Measurements from ENCODE around the gene ZNF705A. TPM values are rescaled to one million over a fixed set of nuclear protein-coding genes. Genes with fewer than 3 reads are reported as not detected.
"Not testable (repeated sequence)": the region's sequence is repeated elsewhere in the genome, so short reads cannot be mapped to it uniquely, and the experiment has no call there.

Gene ZNF705A
- total RNA-seq (2014; rRNA removed; shearing (Covaris generic)): not detected in 2 replicates
- polyA plus RNA-seq (2015; cell fraction: cytosol; rRNA removed): not detected in 2 replicates
- polyA plus RNA-seq (2015; cell fraction: nucleus; rRNA removed): not detected in 2 replicates

- DNase-seq (ENCODE audit: low read depth): peak; percentile 83
These were observed at the start of gene ZNF705A for GRCh38 chr12:8156845-8157244. Gene ZNF705A (plus strand): TSS chr12:8157015. CDS start chr12:8172626, 15,611 bp downstream.

GRCh38 chr12:8108808-8109398 is 47.9 kb upstream of the ZNF705A start:
- DNase-seq (ENCODE audit: low read depth): peak; percentile 57

GRCh38 chr12:8113117-8113516 is 43.7 kb upstream of the ZNF705A start:
- not testable (repeated sequence) for DNase-seq (ENCODE audit: low read depth)

GRCh38 chr12:8120072-8120713 is 36.6 kb upstream of the ZNF705A start:
- DNase-seq (ENCODE audit: low read depth): no peak

- DNase-seq (ENCODE audit: low read depth): no peak
These were observed 33.5 kb upstream of the ZNF705A start, which contains the start of gene CLEC4A for GRCh38 chr12:8123124-8123912. Gene CLEC4A (plus strand): TSS chr12:8123617. CDS start chr12:8123879, 262 bp downstream.

GRCh38 chr12:8127138-8127537 is 29.7 kb upstream of the ZNF705A start:
- no peak for DNase-seq (ENCODE audit: low read depth)

- not testable (repeated sequence) for DNase-seq (ENCODE audit: low read depth)
These were observed 23.0 kb upstream of the ZNF705A start for GRCh38 chr12:8133636-8134397.

GRCh38 chr12:8134398-8134930 is 22.4 kb upstream of the ZNF705A start:
- not testable (repeated sequence) for DNase-seq (ENCODE audit: low read depth)

GRCh38 chr12:8141647-8142046 is 15.2 kb upstream of the ZNF705A start:
- not testable (repeated sequence) for DNase-seq (ENCODE audit: low read depth)

- DNase-seq (ENCODE audit: low read depth): no peak
These were observed 13.6 kb upstream of the ZNF705A start for GRCh38 chr12:8143261-8143660.

GRCh38 chr12:8145754-8146441 is 10.9 kb upstream of the ZNF705A start:
- peak; percentile 33 for DNase-seq (ENCODE audit: low read depth)

GRCh38 chr12:8146442-8146771 is 10.4 kb upstream of the ZNF705A start:
- no peak for DNase-seq (ENCODE audit: low read depth)

- DNase-seq (ENCODE audit: low read depth): no peak
These were observed 2.3 kb upstream of the ZNF705A start for GRCh38 chr12:8154526-8154925.

- no peak for DNase-seq (ENCODE audit: low read depth)
These were observed 399 bp upstream of the ZNF705A start for GRCh38 chr12:8156416-8156815.

- no peak for DNase-seq (ENCODE audit: low read depth)
These were observed 826 bp downstream of the ZNF705A start for GRCh38 chr12:8157484-8158198.

GRCh38 chr12:8172911-8173310 is 16.1 kb downstream of the ZNF705A start:
- not testable (repeated sequence) for DNase-seq (ENCODE audit: low read depth)

GRCh38 chr12:8179989-8180585 is 23.3 kb downstream of the ZNF705A start:
- peak; percentile 75 for DNase-seq (ENCODE audit: low read depth)

GRCh38 chr12:8181271-8181670 is 24.5 kb downstream of the ZNF705A start:
- not testable (repeated sequence) for DNase-seq (ENCODE audit: low read depth)

GRCh38 chr12:8182923-8183322 is 26.1 kb downstream of the ZNF705A start:
- not testable (repeated sequence) for DNase-seq (ENCODE audit: low read depth)

Measured in HT1080 (cell line).